Natural killer cell (primary cell): Measurements from ENCODE around the gene SETD7. TPM values are rescaled to one million over a fixed set of nuclear protein-coding genes. Genes with fewer than 3 reads are reported as not detected.
"Not testable (repeated sequence)": the region's sequence is repeated elsewhere in the genome, so short reads cannot be mapped to it uniquely, and the experiment has no call there.

Experiments used
- ATAC-seq, 3 donors: fragments of 150-1000 bp in 2 of 3; fragments of 200-7000 bp in 1 of 3; cut with Tn5 transposase; 1 replicate in 1 of 3; 2 replicates in 2 of 3; pipeline ENCODE4 v1.10.0; 2021; ENCODE audit warnings: mild to moderate bottlenecking in 2 of 3, moderate library complexity in 2 of 3
- DNase-seq, 2 donors: peaks; one replicate each; pipeline versions ENCODE4 v3.0.0 to v3.0.0-alpha.2; 2013 to 2021; ENCODE audit warnings: mixed read lengths in 1 of 2
- H3K27ac ChIP-seq: one replicate; pipeline ENCODE4 v1.5.1; 2013; ENCODE audit warnings: mild to moderate bottlenecking, low read length
- H3K27me3 ChIP-seq: one replicate; pipeline ENCODE4 v1.6.1; 2013; ENCODE audit warnings: low read length; ENCODE audit not compliant: control insufficient read depth, insufficient read depth
- H3K36me3 ChIP-seq: one replicate; pipeline ENCODE4 v1.6.1; 2013; ENCODE audit warnings: low read length; ENCODE audit not compliant: control insufficient read depth, insufficient read depth
- H3K4me1 ChIP-seq: one replicate; pipeline ENCODE4 v1.6.1; 2013; ENCODE audit warnings: low read length; ENCODE audit not compliant: control insufficient read depth, insufficient read depth
- H3K4me3 ChIP-seq: one replicate; pipeline ENCODE4 v1.5.1; 2013; ENCODE audit warnings: low read length
- H3K9me3 ChIP-seq: one replicate; pipeline ENCODE4 v1.6.1; 2013; ENCODE audit warnings: low read length; ENCODE audit not compliant: control insufficient read depth, insufficient read depth
- H3K27ac Mint-ChIP-seq, 2 donors: one replicate each; pipeline ENCODE4 v1.8.0; 2022; ENCODE audit warnings: mild to moderate bottlenecking in 2 of 2, mixed read lengths in 2 of 2, moderate library complexity in 1 of 2
- H3K27me3 Mint-ChIP-seq, 2 donors: one replicate each; pipeline ENCODE4 v1.8.0; 2022; ENCODE audit warnings: low read depth in 2 of 2, mixed read lengths in 2 of 2
- H3K36me3 Mint-ChIP-seq: one replicate; pipeline ENCODE4 v1.8.0; 2022; ENCODE audit warnings: mixed read lengths
- H3K4me1 Mint-ChIP-seq, 2 donors: one replicate each; pipeline ENCODE4 v1.8.0; 2022; ENCODE audit warnings: mixed read lengths in 2 of 2
- H3K4me3 Mint-ChIP-seq: one replicate; pipeline ENCODE4 v1.8.0; 2022; ENCODE audit warnings: mild to moderate bottlenecking, moderate library complexity, mixed read lengths
- H3K9me3 Mint-ChIP-seq, 2 donors: one replicate each; pipeline ENCODE4 v1.8.0; 2022; ENCODE audit warnings: mixed read lengths in 2 of 2
- WGBS: methylation state at CpG from one replicate; pipeline ENCODE4 v1.1.7; 2013; ENCODE audit warnings: missing lambda C conversion rate; ENCODE audit not compliant: insufficient coverage; 5-methylcytosine and 5-hydroxymethylcytosine counted together
- intact Hi-C: fragments of 100-400 bp; cut with micrococcal nuclease; formaldehyde crosslinking; loops from one replicate; pipeline ENCODE4 v1.14.2; 2022
- total RNA-seq, 4 donors: library from RNA; stranded (reverse); fragments of 120-200 nt in 1 of 4; gene quantifications; one replicate each; pipeline versions ENCODE4 v1.2.3 to v1.2.4, GENCODE V29; 2013 to 2022
- TF ChIP-seq, protein P1 (sequence below): fragments of 200-600 bp; IDR thresholded peaks from one replicate; pipeline ENCODE4 v1.8.0; 2022; ENCODE audit warnings: antibody characterized with exemption

The SETD7 gene
- total RNA-seq, 3 donors from 2014 or later (not counting 1 experiment from before 2014, with no cell fraction given): 2.6 to 4.1 (median 3.3) TPM

DNA sequence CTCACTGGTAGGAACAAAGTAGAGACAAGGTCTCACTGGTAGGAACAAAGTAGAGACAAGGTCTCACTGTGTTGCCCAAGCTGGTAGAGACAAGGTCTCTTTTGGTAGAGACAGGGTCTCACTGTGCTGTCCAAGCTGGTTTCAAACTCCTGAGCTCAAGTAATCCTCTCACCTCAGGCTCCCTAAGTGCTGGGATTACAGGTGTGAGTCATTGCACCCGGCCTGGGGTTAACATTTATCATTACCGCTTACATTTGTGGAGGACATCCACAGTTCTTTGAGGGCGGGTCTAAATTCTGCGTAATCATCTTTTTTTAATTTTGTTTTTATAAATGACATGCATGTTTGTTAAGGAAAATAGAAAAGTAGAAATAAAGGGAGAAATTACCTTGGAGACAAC is 90.1 kb downstream of the SETD7 start:
- Mint-ChIP-seq H3K27me3 (no peaks in the 10 kb centered on the region), H3K27ac (no peak overlapping the region), H3K4me3 (no peak overlapping the region), H3K36me3 (peaks cover 14% of the 10 kb centered on the region), H3K4me1 (peaks cover 33 to 41% of the 10 kb centered on the region in 2 donors), H3K9me3 (peaks cover 2 to 11% of the 10 kb centered on the region in 2 donors)
- Histone ChIP-seq H3K27ac (no peak overlapping the region), H3K4me3 (no peak overlapping the region), H3K36me3 (peaks cover 2% of the 10 kb centered on the region), H3K4me1 (peaks cover 2% of the 10 kb centered on the region), H3K27me3 (no peaks in the 10 kb centered on the region), H3K9me3 (peaks cover 4% of the 10 kb centered on the region)
- intact Hi-C loops: no loop called here
- TF ChIP-seq, protein P1, sequence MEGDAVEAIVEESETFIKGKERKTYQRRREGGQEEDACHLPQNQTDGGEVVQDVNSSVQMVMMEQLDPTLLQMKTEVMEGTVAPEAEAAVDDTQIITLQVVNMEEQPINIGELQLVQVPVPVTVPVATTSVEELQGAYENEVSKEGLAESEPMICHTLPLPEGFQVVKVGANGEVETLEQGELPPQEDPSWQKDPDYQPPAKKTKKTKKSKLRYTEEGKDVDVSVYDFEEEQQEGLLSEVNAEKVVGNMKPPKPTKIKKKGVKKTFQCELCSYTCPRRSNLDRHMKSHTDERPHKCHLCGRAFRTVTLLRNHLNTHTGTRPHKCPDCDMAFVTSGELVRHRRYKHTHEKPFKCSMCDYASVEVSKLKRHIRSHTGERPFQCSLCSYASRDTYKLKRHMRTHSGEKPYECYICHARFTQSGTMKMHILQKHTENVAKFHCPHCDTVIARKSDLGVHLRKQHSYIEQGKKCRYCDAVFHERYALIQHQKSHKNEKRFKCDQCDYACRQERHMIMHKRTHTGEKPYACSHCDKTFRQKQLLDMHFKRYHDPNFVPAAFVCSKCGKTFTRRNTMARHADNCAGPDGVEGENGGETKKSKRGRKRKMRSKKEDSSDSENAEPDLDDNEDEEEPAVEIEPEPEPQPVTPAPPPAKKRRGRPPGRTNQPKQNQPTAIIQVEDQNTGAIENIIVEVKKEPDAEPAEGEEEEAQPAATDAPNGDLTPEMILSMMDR: no peak
- DNase-seq (no peak), ATAC-seq (no peak)
- 69% methylated on average over 4 of the region's 4 CpGs for WGBS

DNA sequence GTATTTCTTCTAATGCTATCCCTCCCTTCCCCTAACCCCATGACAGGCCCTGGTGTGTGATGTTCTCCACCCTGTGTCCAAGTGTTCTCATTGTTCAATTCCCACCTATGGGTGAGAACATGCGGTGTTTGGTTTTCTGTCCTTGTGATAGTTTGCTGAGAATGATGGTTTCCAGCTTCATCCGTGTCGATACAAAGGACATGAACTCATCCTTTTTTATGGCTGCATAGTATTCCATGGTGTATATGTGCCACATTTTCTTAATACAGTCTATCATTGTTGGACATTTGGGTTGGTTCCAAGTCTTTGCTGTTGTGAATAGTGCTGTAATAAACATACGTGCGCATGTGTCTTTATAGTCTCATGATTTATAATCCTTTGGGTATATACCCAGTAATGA is 91.5 kb downstream of the SETD7 start:
- H3K36me3 ChIP-seq, H3K27me3 Mint-ChIP-seq, H3K4me1 ChIP-seq, H3K27ac Mint-ChIP-seq, H3K9me3 ChIP-seq, H3K27ac ChIP-seq, DNase-seq, ATAC-seq, H3K4me3 Mint-ChIP-seq, intact Hi-C loops, H3K4me3 ChIP-seq, H3K27me3 ChIP-seq: not testable (repeated sequence)
- Mint-ChIP-seq H3K36me3 (peaks cover 12% of the 10 kb centered on the region), H3K9me3 (peaks cover 2 to 11% of the 10 kb centered on the region in 2 donors), H3K4me1 (peaks cover 24 to 37% of the 10 kb centered on the region in 2 donors)
- WGBS: 97% methylated on average over 5 of the region's 5 CpGs

DNA sequence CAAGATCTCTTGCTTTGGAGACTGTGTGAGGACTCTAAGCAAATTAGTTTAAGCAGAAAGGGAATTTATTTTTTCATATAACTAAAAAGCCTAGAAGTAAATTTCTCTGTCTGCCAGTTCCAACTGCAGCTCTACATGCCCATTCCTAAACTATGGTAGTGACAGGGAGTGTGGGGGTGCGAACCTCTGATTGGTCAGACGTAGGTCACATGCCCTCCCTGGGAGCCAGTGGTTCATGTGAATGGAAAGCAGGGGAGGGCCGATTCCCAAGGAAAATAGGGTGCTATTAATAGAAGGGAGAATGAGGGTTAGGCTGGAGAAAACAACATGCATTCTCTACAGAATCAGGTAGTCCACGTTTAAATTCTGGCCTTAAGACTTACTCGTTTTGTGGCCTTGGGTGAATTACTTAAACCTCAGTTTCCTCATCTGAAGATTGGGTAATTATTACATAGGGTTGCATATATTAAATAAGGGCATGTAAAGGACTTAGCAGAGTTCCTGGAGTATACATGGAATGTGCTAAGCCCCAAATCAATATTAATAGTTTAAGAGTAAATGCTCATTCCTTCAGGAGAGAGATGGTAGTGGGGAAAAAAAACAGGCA is 94.9 kb downstream of the SETD7 start:
- ATAC-seq (no peak), DNase-seq (no peak)
- Mint-ChIP-seq H3K9me3 (no peaks in the 10 kb centered on the region), H3K4me1 (peaks cover 39 to 53% of the 10 kb centered on the region in 2 donors), H3K27ac (no peak overlapping the region), H3K4me3 (no peak overlapping the region), H3K27me3 (no peaks in the 10 kb centered on the region), H3K36me3 (no peaks in the 10 kb centered on the region)
- intact Hi-C loops: no loop called here
- 100% methylated on average over 3 of the region's 5 CpGs for WGBS
- Histone ChIP-seq H3K4me3 (no peak overlapping the region), H3K27me3 (no peaks in the 10 kb centered on the region), H3K27ac (no peak overlapping the region), H3K9me3 (no peaks in the 10 kb centered on the region), H3K4me1 (no peaks in the 10 kb centered on the region), H3K36me3 (peaks cover 2% of the 10 kb centered on the region)
- TF ChIP-seq, protein P1: no peak

DNA sequence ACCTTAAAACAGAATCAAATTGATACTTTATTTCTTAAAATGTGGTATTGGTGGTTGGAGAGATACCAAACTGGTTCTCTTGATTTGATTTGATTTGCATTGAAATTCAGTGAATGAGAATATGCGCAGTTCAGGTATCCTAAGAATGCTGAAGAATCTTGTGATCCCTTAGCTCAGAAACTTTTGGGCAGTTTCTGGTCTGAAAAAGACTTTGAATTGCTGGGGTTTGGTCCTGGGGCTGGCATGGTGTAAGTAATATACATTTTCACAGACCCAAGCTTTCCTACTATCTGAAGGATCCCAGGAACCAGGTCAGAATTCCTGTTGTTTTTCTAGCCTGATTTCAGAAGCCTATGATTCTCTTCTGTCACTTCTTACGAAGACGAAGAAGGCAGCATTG is 95.5 kb downstream of the SETD7 start:
- peaks cover 45 to 59% of the 10 kb centered on the region in 2 donors for H3K4me1 Mint-ChIP-seq
- H3K36me3 ChIP-seq: peaks cover 2% of the 10 kb centered on the region
- ATAC-seq (no peak), DNase-seq (no peak)
- H3K27ac ChIP-seq: no peak overlapping the region
- no peak overlapping the region for H3K27ac Mint-ChIP-seq
- no peak overlapping the region for H3K4me3 ChIP-seq
- 97% methylated on average over 3 of the region's 3 CpGs for WGBS
- no peaks in the 10 kb centered on the region for H3K9me3 Mint-ChIP-seq
- intact Hi-C loops: no loop called here
- no peak overlapping the region for H3K4me3 Mint-ChIP-seq
- TF ChIP-seq, protein P1: no peak
- no peaks in the 10 kb centered on the region for H3K27me3 ChIP-seq
- H3K9me3 ChIP-seq: no peaks in the 10 kb centered on the region
- no peaks in the 10 kb centered on the region for H3K36me3 Mint-ChIP-seq
- no peaks in the 10 kb centered on the region for H3K27me3 Mint-ChIP-seq
- H3K4me1 ChIP-seq: peaks cover 3% of the 10 kb centered on the region
